HG03571 (cell line): Measurements from ENCODE around the gene WDPCP.
"Not testable (repeated sequence)": the region's sequence is repeated elsewhere in the genome, so short reads cannot be mapped to it uniquely, and the experiment has no call there.

ENCODE experiments used
- ATAC-seq: cut with Tn5 transposase; IDR thresholded peaks from one replicate; pipeline ENCODE4 v1.9.1; 2021; ENCODE audit not compliant: unreplicated experiment

WDPCP gene

GRCh38 chr2:63374341-63374740 is 213.9 kb downstream of the WDPCP start:
- no peak for ATAC-seq

DNA sequence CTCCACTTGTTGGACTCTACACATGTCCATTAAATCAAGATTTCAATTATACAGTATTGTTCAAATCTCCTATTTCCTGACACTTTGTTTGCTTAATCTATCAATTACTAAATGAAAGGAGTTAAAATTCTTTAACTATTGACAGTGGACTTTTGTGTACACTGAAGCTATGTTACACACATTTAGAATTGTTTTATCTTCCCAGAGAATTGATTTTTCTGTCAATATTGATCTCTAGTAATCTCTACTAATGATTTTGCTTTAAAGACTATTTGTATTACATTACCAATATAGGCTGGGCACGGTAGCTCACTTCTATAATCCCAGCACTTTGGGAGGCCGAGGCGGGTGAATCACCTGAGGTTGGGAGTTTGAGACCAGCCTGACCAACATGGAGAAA is 215.7 kb downstream of the WDPCP start:
- ATAC-seq = no peak

GRCh38 chr2:63369146-63369545 is 219.1 kb downstream of the WDPCP start:
- ATAC-seq = no peak

GRCh38 chr2:63364866-63365265 is 223.4 kb downstream of the WDPCP start:
- no peak for ATAC-seq

- ATAC-seq = not testable (repeated sequence)
Measured at GRCh38 chr2:63357722-63358121, 230.6 kb downstream of the WDPCP start.

GRCh38 chr2:63347361-63347760 is 240.9 kb downstream of the WDPCP start:
- no peak for ATAC-seq

DNA sequence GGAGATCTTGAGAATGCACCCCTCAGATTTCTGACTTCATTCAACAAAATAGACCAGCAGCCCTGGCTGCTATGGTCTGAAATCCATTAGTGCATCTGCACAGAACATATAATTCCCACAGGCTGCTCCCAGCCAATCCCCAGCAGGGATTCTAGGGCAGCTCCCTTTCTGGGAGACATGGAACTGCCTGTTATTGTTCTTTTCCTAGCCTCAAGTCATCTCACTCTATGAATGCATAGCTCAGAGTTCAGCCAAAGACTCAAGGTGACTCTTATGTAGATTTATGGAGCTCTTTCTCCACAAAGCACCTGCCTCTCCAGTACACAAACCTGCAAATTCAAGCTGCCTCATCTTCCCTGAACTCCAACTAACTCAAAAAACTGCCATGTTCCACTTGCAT is 241.9 kb downstream of the WDPCP start:
- ATAC-seq = no peak

GRCh38 chr2:63345285-63345633 is 243.0 kb downstream of the WDPCP start:
- no peak for ATAC-seq

- no peak for ATAC-seq
Measured at GRCh38 chr2:63344575-63345284, 243.5 kb downstream of the WDPCP start.

DNA sequence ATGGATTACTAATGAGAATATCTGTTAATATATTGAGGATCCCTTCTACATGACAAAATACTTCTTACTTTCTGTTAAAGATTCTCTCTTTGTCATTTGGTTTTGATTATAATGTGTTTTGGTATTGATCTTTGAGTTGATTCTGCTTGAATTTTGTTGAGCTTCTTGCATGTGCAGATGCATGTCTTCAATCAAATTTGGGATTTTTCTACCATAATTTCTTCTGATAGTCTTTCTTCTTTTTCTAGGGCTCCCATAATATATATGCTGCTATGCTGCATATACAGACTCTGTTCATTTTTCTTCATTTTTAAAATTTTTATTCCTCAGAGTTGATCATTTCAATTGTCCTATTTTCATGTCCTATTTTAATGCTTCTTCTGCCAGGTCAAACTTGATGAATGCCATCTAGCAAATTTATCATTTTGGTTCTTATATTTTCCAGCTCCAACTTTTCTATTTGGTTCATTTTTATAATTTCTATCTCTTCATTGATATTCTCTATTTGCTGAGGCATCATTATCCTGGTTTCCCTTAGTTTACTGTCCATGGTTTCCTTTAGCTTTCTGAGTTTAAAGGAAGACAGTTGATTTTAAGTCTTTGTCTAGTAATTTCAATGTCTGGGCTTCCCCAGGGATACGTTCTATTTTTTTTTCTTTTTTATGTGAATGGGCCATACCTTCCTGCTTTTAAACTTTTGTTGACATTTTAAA is 244.7 kb downstream of the WDPCP start:
- no peak for ATAC-seq

DNA sequence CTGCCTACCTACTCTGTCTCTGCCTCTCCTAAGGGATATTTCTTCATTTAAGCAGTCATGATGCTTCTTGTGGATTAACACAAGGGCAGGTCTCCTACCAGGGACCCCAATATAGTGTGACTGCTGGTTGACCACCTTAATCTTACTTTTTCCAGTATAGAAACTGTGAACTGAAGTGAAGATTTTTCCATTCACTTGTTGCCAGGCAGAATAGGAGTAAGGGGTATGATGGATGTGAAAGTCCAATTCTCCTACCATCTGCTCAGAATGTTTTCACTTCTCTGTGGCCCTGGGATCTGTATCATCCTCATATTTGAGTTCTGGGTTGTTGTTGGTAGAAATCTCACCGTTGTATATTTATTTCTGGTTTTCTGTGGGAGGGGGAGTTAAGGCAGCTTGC is 247.8 kb downstream of the WDPCP start:
- ATAC-seq = no peak

DNA sequence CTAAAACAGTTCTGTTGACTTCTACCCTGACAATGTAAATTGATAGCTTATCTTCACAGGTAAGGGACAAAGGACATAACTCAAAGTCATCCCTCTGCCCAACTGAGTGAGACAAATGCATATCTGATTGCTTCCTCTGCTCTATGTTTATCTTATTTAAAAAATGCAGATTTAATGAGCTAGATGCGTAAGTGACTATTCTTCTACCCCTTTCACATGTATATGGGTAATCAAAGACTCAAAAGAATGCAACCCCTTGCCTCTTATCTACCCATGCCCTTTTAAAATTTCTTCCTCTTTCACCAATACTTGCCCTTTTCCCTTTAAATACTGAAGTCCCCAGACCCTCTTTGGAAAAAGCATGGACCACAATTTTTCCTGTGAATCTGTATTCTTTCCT is 253.4 kb downstream of the WDPCP start:
- no peak for ATAC-seq

DNA sequence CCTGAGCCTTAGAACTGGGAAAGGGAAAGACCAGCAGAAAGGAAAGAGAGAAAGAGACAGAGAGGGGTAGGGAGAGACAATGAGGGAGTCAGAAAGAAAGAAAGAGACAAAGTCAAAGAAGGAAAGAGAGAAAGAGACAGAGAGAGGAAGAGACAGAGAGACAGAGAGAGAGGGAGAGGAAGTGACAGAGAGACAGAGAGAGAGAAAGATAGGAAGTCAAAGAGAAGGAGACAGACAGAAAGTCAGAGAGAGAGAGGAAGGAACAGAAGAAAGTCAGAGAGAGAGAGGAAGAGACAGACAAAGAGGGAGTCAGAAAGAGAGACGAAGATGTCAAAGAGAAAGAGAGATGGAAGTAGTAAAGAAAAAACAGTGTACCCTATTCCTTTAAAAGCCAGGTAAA is 261.8 kb downstream of the WDPCP start:
- no peak for ATAC-seq

- not testable (repeated sequence) for ATAC-seq
Measured at GRCh38 chr2:63323662-63324061, 264.6 kb downstream of the WDPCP start.

GRCh38 chr2:63321973-63322372 is 266.3 kb downstream of the WDPCP start:
- not testable (repeated sequence) for ATAC-seq

GRCh38 chr2:63320669-63321068 is 267.6 kb downstream of the WDPCP start:
- no peak for ATAC-seq

DNA sequence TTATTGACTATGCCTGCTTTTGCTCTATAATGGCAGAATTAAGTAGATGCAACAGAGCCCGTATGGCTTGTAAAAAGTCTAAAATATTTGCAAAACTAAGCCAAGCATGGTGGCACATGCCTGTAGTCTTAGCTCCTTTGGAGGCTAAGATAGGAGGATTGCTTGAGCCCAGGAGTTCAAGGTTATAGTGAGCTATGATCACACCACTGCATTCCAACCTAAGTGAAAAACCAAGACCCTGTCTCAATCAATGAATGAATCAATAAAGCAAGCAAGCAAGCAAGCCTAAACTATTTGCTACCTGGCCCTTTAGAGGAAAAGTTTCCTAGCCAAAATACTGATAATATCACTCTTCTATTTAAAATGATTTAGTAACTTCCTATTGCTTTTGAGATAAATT is 277.7 kb downstream of the WDPCP start:
- ATAC-seq = no peak

DNA sequence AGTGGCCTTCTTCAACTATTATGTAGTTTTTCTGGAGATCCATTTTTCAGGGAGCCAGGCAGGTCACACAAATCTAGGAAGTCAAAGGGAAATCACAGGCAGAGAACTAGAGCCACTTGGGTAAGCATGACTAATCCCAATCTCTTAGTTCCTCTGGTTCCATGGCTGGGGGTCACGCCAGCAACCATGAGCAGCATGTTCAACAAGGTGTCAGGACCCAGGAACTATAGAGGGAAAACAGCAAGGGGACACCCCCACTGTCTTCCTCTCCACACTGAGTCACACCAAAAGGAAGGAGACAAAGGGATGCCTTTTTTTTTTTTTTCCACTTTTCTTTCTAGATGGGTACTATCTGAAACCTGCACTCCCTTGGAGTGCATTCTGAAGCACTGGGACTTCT is 286.8 kb downstream of the WDPCP start:
- no peak for ATAC-seq

DNA sequence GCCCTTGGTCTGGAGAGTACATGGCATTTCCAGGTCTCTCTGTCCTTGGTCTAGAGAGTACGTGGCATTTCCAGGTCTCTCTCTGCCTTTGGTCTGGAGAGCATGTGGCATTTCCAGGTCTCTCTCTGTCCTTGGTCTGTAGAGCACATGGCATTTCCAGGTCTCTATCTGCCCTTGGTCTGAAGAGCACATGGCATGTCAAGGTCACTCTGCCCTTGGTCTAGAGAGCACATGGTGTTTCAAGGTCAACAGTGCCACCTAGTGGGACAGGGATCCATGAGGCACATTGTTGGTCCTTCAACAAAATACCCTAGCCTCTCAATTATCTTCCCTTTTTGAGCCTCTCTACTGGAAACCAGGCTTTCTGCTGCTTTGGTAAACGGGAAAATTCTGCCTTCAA is 287.4 kb downstream of the WDPCP start:
- no peak for ATAC-seq

GRCh38 chr2:63287956-63288355 is 300.3 kb downstream of the WDPCP start:
- no peak for ATAC-seq

- not testable (repeated sequence) for ATAC-seq
Measured at GRCh38 chr2:63286520-63286919, 301.8 kb downstream of the WDPCP start.

DNA sequence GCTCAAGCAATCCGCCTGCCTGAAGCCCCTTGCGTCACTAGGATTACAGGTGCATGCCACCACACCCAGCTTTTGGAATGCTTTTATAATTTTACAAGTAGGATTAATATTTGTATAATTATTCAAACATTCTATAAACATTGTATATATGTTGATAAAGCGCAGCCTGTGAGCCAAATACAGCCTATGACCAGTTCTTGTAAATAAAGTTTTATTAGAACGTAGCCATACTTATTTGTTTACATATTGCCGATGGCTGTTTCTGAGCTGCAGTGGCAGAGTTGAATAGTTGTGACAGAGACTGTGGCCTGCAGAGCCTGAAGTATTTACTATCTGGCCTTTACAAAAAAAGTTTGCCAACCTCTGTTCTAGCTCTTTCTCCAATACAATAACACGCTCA is 305.0 kb downstream of the WDPCP start:
- ATAC-seq = no peak

GRCh38 chr2:63272560-63272959 is 315.7 kb downstream of the WDPCP start:
- no peak for ATAC-seq
